Measurements from ENCODE around the gene RAB4A. TPM values are rescaled to one million over a fixed set of nuclear protein-coding genes. Genes with fewer than 3 reads are reported as not detected.

RAB4A gene
- total RNA-seq, 2 experiments from 2014 or later = 17.5 to 27.9 TPM

DNA sequence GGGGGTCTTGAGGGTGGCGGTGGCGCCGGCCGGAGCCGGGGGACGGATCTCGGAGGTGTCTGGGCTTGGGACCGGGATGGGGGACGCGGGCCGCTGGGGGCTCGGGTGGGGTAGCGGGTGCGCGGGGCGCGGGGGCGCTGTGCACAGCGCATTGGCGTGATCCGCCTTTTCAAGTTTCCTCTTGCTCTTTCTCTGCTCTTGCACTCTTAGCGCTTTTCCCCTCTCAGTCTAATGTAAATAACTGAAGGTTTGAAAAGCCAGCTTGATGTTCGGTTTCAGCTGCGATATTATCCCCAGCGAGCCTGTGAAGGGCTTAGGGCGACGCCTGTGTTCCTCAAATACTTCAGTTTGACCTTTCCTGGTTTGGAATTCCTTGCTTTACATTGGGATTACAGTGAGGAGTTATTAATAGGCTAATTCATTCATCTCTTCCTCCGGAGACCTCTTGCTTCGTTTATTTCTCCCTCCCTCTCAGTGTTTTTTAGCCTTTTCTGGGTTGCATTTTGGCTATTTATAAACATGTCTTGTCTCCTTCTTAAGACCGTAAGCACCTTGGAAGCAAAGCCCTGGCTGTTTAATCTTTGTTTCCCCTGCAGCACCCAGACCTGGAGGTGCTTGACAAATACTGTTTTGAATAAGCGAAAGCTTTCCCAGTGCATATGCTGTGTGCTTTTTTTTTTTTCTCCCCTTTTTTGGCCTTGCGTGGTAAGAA lies 693 bp downstream of the RAB4A start:
- H3K4me1 ChIP-seq (ENCODE audit: insufficient read depth, low read length, poor library complexity, severe bottlenecking) = peaks cover 15% of the 10 kb centered on the region
- peak overlapping the region; percentile 22; the same call in 1 of the 2 replicates for H2AFZ ChIP-seq (ENCODE audit: low read length)
- no peak overlapping the region for H3K27ac ChIP-seq (ENCODE audit: low read depth, low read length, poor library complexity, severe bottlenecking)
- no peaks in the 10 kb centered on the region for H3K9me3 ChIP-seq (ENCODE audit: low read length)
- H3K4me3 ChIP-seq (ENCODE audit: low read depth, low read length, poor library complexity, severe bottlenecking) = peak overlapping the region; percentile 73
- H3K79me2 ChIP-seq (ENCODE audit: insufficient read depth, low read depth, low read length) = peaks cover 20% of the 10 kb centered on the region; the same call in 1 of the 2 replicates
- intact Hi-C loops (cut with micrococcal nuclease; ENCODE audit: unreplicated experiment) = loop anchor here (2.0 kb wide), 1 partner anchor 71 kb away; the partner anchor contains the start of gene CCSAP
- BruUV-seq (replicated peaks) = no TSS peak
- DNase-seq (ENCODE audit: low spot score) = peak; percentile 71
- CTCF ChIA-PET (ENCODE audit: unreplicated experiment) = no interaction called here
- peaks cover 18% of the 10 kb centered on the region for H4K20me1 ChIP-seq (ENCODE audit: insufficient read depth, low read length)
- no peaks in the 10 kb centered on the region for H3K9me2 ChIP-seq (ENCODE audit: insufficient read depth, low read length)
- TF ChIP-seq EZH2phosphoT487 (IDR thresholded peaks at IDR 0.05; ENCODE audit: borderline replicate concordance, low read depth, low read length) = no peak
- TF ChIP-seq, protein P1, sequence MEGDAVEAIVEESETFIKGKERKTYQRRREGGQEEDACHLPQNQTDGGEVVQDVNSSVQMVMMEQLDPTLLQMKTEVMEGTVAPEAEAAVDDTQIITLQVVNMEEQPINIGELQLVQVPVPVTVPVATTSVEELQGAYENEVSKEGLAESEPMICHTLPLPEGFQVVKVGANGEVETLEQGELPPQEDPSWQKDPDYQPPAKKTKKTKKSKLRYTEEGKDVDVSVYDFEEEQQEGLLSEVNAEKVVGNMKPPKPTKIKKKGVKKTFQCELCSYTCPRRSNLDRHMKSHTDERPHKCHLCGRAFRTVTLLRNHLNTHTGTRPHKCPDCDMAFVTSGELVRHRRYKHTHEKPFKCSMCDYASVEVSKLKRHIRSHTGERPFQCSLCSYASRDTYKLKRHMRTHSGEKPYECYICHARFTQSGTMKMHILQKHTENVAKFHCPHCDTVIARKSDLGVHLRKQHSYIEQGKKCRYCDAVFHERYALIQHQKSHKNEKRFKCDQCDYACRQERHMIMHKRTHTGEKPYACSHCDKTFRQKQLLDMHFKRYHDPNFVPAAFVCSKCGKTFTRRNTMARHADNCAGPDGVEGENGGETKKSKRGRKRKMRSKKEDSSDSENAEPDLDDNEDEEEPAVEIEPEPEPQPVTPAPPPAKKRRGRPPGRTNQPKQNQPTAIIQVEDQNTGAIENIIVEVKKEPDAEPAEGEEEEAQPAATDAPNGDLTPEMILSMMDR (conservative IDR thresholded peaks at IDR 0.05; ENCODE audit: low read length) = peak; percentile 55
- H3K4me2 ChIP-seq (ENCODE audit: low read length) = peak overlapping the region; percentile 73
- no peaks in the 10 kb centered on the region for H3K36me3 ChIP-seq (ENCODE audit: insufficient read depth, low read length)
- POLR2A ChIA-PET = interaction anchor here (0.6 to 1.0 kb wide), 2 partner anchors 70 to 287 kb away, joined by 3 read pairs; partner anchors contain the start of gene ABCB10

- TSS peak; percentile 53 for BruUV-seq (replicated peaks)
- no peak overlapping the region for H3K27ac ChIP-seq (ENCODE audit: low read depth, low read length, poor library complexity, severe bottlenecking)
Observed at GRCh38 chr1:229272164-229273158, 1.6 kb downstream of the RAB4A start.

More at GRCh38 chr1:229272164-229273158, 1.6 kb downstream of the RAB4A start:
- Histone ChIP-seq H3K9me2 (ENCODE audit: insufficient read depth, low read length) (no peaks in the 10 kb centered on the region), H3K4me3 (ENCODE audit: low read depth, low read length, poor library complexity, severe bottlenecking) (peak overlapping the region; percentile 73), H4K20me1 (ENCODE audit: insufficient read depth, low read length) (peaks cover 18% of the 10 kb centered on the region), H3K9me3 (ENCODE audit: low read length) (no peaks in the 10 kb centered on the region), H3K4me2 (ENCODE audit: low read length) (peak overlapping the region; percentile 73), H3K79me2 (ENCODE audit: insufficient read depth, low read depth, low read length) (peaks cover 20% of the 10 kb centered on the region; the same call in 1 of the 2 replicates), H3K4me1 (ENCODE audit: insufficient read depth, low read length, poor library complexity, severe bottlenecking) (peaks cover 15% of the 10 kb centered on the region), H2AFZ (ENCODE audit: low read length) (no peak overlapping the region), H3K36me3 (ENCODE audit: insufficient read depth, low read length) (no peaks in the 10 kb centered on the region)
- TF ChIP-seq, protein P1 (conservative IDR thresholded peaks at IDR 0.05; ENCODE audit: low read length) = no peak
- no peak for TF ChIP-seq EZH2phosphoT487 (IDR thresholded peaks at IDR 0.05; ENCODE audit: borderline replicate concordance, low read depth, low read length)
- ChIA-PET POLR2A (interaction anchor here (1.0 kb wide), 1 partner anchor 69 kb away, joined by 3 read pairs; no protein-coding TSS in a partner anchor), CTCF (ENCODE audit: unreplicated experiment) (no interaction called here)
- DNase-seq (ENCODE audit: low spot score) = no peak
- intact Hi-C loops (cut with micrococcal nuclease; ENCODE audit: unreplicated experiment) = no loop called here

Measured in OCI-LY7 (cell line).